Small intestine (tissue), 7 donors: ENCODE results near the gene PRELID1. TPM values are rescaled to one million over a fixed set of nuclear protein-coding genes. Genes with fewer than 3 reads are reported as not detected.

ENCODE experiments used
- DNase-seq, 2 donors: peaks; one replicate each; pipeline versions ENCODE4 v3.0.0 to v3.0.0-alpha.2; 2013
- FAIRE-seq: peaks from 2 replicates; lab custom pipeline; 2012; peaks lifted over from hg19 to GRCh38; lab: Jason Lieb, UNC
- H3K27ac ChIP-seq, 3 donors: one replicate each; pipeline ENCODE4 v1.5.1; 2013; ENCODE audit warnings: low read length in 2 of 3, mild to moderate bottlenecking in 2 of 3, control low read depth in 1 of 3, inconsistent platforms in 1 of 3, low read depth in 1 of 3, moderate library complexity in 1 of 3
- H3K27me3 ChIP-seq, 3 donors: one replicate each; pipeline ENCODE4 v1.6.1; 2013; ENCODE audit warnings: low read length in 3 of 3, inconsistent platforms in 1 of 3; ENCODE audit not compliant: control insufficient read depth in 3 of 3, insufficient read depth in 3 of 3
- H3K36me3 ChIP-seq, 3 donors: one replicate each; pipeline ENCODE4 v1.6.1; 2013; ENCODE audit warnings: low read length in 3 of 3, inconsistent platforms in 1 of 3, low read depth in 1 of 3, mild to moderate bottlenecking in 1 of 3, moderate library complexity in 1 of 3; ENCODE audit not compliant: control insufficient read depth in 3 of 3, insufficient read depth in 2 of 3
- H3K4me1 ChIP-seq, 3 donors: one replicate each; pipeline ENCODE4 v1.6.1; 2013; ENCODE audit warnings: low read length in 2 of 3, inconsistent platforms in 1 of 3, low read depth in 1 of 3, mild to moderate bottlenecking in 1 of 3, moderate library complexity in 1 of 3; ENCODE audit not compliant: control insufficient read depth in 3 of 3, insufficient read depth in 2 of 3
- H3K4me3 ChIP-seq, 3 donors: one replicate each; pipeline ENCODE4 v1.5.1; 2013; ENCODE audit warnings: low read length in 3 of 3, control low read depth in 1 of 3, inconsistent platforms in 1 of 3, low read depth in 1 of 3, mild to moderate bottlenecking in 1 of 3, moderate library complexity in 1 of 3
- H3K9me3 ChIP-seq, 2 donors: one replicate each; pipeline ENCODE4 v1.6.1; 2013; ENCODE audit warnings: low read depth in 1 of 2, low read length in 1 of 2; ENCODE audit not compliant: control insufficient read depth in 2 of 2, insufficient read depth in 1 of 2
- WGBS, 3 donors: extraction: QIAGEN DNeasy Blood & Tissue Kit; methylation state at CpG; one replicate each; pipeline ENCODE4 v1.1.7; 2013; 5-methylcytosine and 5-hydroxymethylcytosine counted together
- polyA plus RNA-seq, 4 donors: library from polyadenylated mRNA; stranded (reverse) in 3 of 4; unstranded in 1 of 4; fragments of 200-250 nt in 3 of 4; fragments of 120-200 nt in 1 of 4; gene quantifications; one replicate each; pipeline versions ENCODE4 v1.2.1 to v1.2.3, GENCODE V29; 2013
- donor health status: healthy with polysubstance abuse.
- donor health status: control.
- donor health status: control.
- donor health status: Bipolar disorder and iron deficiency.
- donor health status: healthy.

Gene PRELID1
- polyA plus RNA-seq, 4 donors: 278 to 457 (median 339) TPM

- Histone ChIP-seq H3K9me3 (no peaks in the 10 kb centered on the region), H3K27me3 (no peaks in the 10 kb centered on the region), H3K36me3 (peaks cover 20 to 94% (median 23%) of the 10 kb centered on the region in 3 donors), H3K4me1 (peaks cover 0 to 6% (median 0%) of the 10 kb centered on the region in 3 donors), H3K27ac (no peak overlapping the region), H3K4me3 (no peak overlapping the region)
- WGBS, 3 donors: 86 to 94% (median 91%) methylated on average over 13 of the region's 13 CpGs
- FAIRE-seq (no peak), DNase-seq (no peak)
These were observed 29.3 kb downstream of the PRELID1 start for GRCh38 chr5:177332896-177333260.

- FAIRE-seq: no peak
- WGBS, 3 donors: 92% methylated on average over 16 of the region's 16 CpGs
- peaks cover 20 to 95% (median 28%) of the 10 kb centered on the region in 3 donors for H3K36me3 ChIP-seq
These were observed 30.0 kb downstream of the PRELID1 start for GRCh38 chr5:177333420-177334154.

GRCh38 chr5:177334155-177334551 is 30.6 kb downstream of the PRELID1 start:
- Histone ChIP-seq H3K9me3 (no peaks in the 10 kb centered on the region), H3K27ac (no peak overlapping the region), H3K4me1 (no peaks in the 10 kb centered on the region), H3K27me3 (no peaks in the 10 kb centered on the region), H3K36me3 (peaks cover 20 to 97% (median 28%) of the 10 kb centered on the region in 3 donors), H3K4me3 (no peak overlapping the region)
- FAIRE-seq (no peak), DNase-seq (no peak)
- WGBS, 3 donors: 78 to 83% (median 81%) methylated on average over 15 of the region's 15 CpGs

More at GRCh38 chr5:177333420-177334154, 30.0 kb downstream of the PRELID1 start:
- H3K4me3 ChIP-seq: no peak overlapping the region
- no peaks in the 10 kb centered on the region for H3K27me3 ChIP-seq
- DNase-seq: no peak
- no peaks in the 10 kb centered on the region for H3K4me1 ChIP-seq
- no peaks in the 10 kb centered on the region for H3K9me3 ChIP-seq
- no peak overlapping the region for H3K27ac ChIP-seq

- H3K4me3 ChIP-seq: no peak overlapping the region
- H3K27ac ChIP-seq: no peak overlapping the region
- no peaks in the 10 kb centered on the region for H3K9me3 ChIP-seq
- no peaks in the 10 kb centered on the region for H3K27me3 ChIP-seq
- WGBS, 3 donors: 91 to 94% (median 92%) methylated on average over 21 of the region's 21 CpGs
- no peak for DNase-seq
- no peak for FAIRE-seq
- H3K36me3 ChIP-seq: peaks cover 18 to 96% (median 28%) of the 10 kb centered on the region in 3 donors
- H3K4me1 ChIP-seq: no peaks in the 10 kb centered on the region
These were observed 31.4 kb downstream of the PRELID1 start for GRCh38 chr5:177334781-177335700.

- FAIRE-seq: no peak
These were observed 32.1 kb downstream of the PRELID1 start for GRCh38 chr5:177335701-177336065.

GRCh38 chr5:177336112-177336511 is 32.5 kb downstream of the PRELID1 start:
- DNase-seq (peak; percentile 35 to 42), FAIRE-seq (no peak)
- H3K36me3 ChIP-seq: peaks cover 18 to 85% (median 28%) of the 10 kb centered on the region in 3 donors
- WGBS, 3 donors: 41 to 60% (median 56%) methylated on average over 12 of the region's 12 CpGs
- no peaks in the 10 kb centered on the region for H3K27me3 ChIP-seq
- no peak overlapping the region for H3K27ac ChIP-seq
- no peaks in the 10 kb centered on the region for H3K9me3 ChIP-seq
- no peaks in the 10 kb centered on the region for H3K4me1 ChIP-seq
- H3K4me3 ChIP-seq: no peak overlapping the region

More at GRCh38 chr5:177335701-177336065, 32.1 kb downstream of the PRELID1 start:
- WGBS, 3 donors: 92 to 96% (median 95%) methylated on average over 7 of the region's 7 CpGs
- DNase-seq: no peak
- no peaks in the 10 kb centered on the region for H3K9me3 ChIP-seq
- peaks cover 18 to 89% (median 28%) of the 10 kb centered on the region in 3 donors for H3K36me3 ChIP-seq
- H3K4me1 ChIP-seq: no peaks in the 10 kb centered on the region
- H3K27ac ChIP-seq: no peak overlapping the region
- no peak overlapping the region for H3K4me3 ChIP-seq
- H3K27me3 ChIP-seq: no peaks in the 10 kb centered on the region

- Histone ChIP-seq H3K27me3 (no peaks in the 10 kb centered on the region), H3K4me1 (no peaks in the 10 kb centered on the region), H3K4me3 (no peak overlapping the region), H3K9me3 (no peaks in the 10 kb centered on the region), H3K36me3 (peaks cover 18 to 80% (median 28%) of the 10 kb centered on the region in 3 donors), H3K27ac (no peak overlapping the region)
- WGBS, 3 donors: 94 to 95% (median 94%) methylated on average over 35 to 36 of the region's 36 CpGs
- FAIRE-seq: no peak
- DNase-seq: no peak
These were observed 33.2 kb downstream of the PRELID1 start for GRCh38 chr5:177336603-177337494.
